ENCODE data around the gene ZNF584. TPM values are rescaled to one million over a fixed set of nuclear protein-coding genes. Genes with fewer than 3 reads are reported as not detected.
A peak's percentile ranks its signal among the peaks of the same experiment; 100 is the strongest.

The ZNF584 gene
- total RNA-seq, 4 donors from 2014 or later = 10.9 to 17.6 (median 12.6) TPM

DNA sequence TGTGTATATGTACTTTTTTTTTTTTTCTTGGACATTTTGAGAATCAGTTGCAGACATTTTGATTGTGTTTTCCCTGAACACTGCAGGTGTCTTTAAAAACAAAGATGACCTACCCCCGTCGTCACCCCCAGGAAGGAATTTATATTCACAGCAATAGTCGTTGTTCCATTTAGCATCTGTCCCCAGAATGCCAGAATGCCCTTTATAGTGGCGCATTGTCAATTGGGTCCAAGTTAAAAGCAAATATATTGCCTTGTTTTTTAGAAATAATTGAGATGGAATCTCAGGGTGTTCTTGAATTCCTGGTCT, 14.8 kb upstream of the ZNF584 start:
- 84 to 100% methylated on average over 1 to 4 of the region's 4 CpGs for WGBS, 2 donors (ENCODE audit: low coverage in 1 of 2)
- TF ChIP-seq POLR2AphosphoS5 (IDR thresholded peaks at IDR 0.05) = no peak
- TF ChIP-seq POLR2A (IDR thresholded peaks at IDR 0.05) = no peak
- TF ChIP-seq, protein P1, sequence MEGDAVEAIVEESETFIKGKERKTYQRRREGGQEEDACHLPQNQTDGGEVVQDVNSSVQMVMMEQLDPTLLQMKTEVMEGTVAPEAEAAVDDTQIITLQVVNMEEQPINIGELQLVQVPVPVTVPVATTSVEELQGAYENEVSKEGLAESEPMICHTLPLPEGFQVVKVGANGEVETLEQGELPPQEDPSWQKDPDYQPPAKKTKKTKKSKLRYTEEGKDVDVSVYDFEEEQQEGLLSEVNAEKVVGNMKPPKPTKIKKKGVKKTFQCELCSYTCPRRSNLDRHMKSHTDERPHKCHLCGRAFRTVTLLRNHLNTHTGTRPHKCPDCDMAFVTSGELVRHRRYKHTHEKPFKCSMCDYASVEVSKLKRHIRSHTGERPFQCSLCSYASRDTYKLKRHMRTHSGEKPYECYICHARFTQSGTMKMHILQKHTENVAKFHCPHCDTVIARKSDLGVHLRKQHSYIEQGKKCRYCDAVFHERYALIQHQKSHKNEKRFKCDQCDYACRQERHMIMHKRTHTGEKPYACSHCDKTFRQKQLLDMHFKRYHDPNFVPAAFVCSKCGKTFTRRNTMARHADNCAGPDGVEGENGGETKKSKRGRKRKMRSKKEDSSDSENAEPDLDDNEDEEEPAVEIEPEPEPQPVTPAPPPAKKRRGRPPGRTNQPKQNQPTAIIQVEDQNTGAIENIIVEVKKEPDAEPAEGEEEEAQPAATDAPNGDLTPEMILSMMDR (IDR thresholded peaks at IDR 0.05) = no peak
- TF ChIP-seq EP300 (IDR thresholded peaks at IDR 0.05) = no peak

DNA sequence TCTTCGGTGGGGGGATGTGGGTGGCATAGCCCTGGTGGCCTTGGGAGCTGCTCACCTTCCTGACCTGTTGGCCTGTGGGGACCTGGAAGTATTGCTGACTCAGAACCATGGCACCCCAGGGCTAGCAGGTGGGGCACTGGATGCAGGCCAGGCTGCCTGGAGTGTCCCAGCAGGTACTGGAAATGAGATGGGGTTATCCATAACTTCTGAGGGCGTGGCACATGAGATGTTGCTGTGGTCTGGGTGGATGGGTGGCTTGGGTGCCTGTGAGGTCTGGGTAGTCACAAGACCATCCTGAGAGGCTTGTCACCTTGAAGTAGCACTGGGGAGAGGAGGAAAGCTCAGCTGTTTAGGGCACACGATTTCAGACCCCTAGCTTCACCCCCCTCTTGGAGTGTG, 13.6 kb upstream of the ZNF584 start:
- Histone ChIP-seq H3K27ac (no peak overlapping the region), H3K27me3 (peaks cover 38% of the 10 kb centered on the region), H3K9me3 (no peaks in the 10 kb centered on the region), H3K4me3 (no peak overlapping the region), H3K36me3 (peaks cover 0 to 55% of the 10 kb centered on the region in 2 donors), H3K4me1 (peaks cover 0 to 33% (median 3%) of the 10 kb centered on the region in 3 donors)
- no peak for TF ChIP-seq POLR2AphosphoS5 (IDR thresholded peaks at IDR 0.05)
- no peak for TF ChIP-seq POLR2A (IDR thresholded peaks at IDR 0.05)
- TF ChIP-seq, protein P1 (IDR thresholded peaks at IDR 0.05) = no peak
- TF ChIP-seq EP300 (IDR thresholded peaks at IDR 0.05) = no peak
- 20 to 58% methylated on average over 1 to 2 of the region's 3 CpGs for WGBS, 2 donors (ENCODE audit: low coverage in 1 of 2)
- no peak for ATAC-seq

More for the DNA sequence above, 14.8 kb upstream of the ZNF584 start:
- no peak for ATAC-seq
- peaks cover 0 to 67% of the 10 kb centered on the region in 2 donors for H3K36me3 ChIP-seq
- H3K27ac ChIP-seq = no peak overlapping the region
- H3K4me1 ChIP-seq = peaks cover 0 to 42% (median 3%) of the 10 kb centered on the region in 3 donors
- peaks cover 37% of the 10 kb centered on the region for H3K27me3 ChIP-seq
- H3K9me3 ChIP-seq = no peaks in the 10 kb centered on the region
- H3K4me3 ChIP-seq = no peak overlapping the region

DNA sequence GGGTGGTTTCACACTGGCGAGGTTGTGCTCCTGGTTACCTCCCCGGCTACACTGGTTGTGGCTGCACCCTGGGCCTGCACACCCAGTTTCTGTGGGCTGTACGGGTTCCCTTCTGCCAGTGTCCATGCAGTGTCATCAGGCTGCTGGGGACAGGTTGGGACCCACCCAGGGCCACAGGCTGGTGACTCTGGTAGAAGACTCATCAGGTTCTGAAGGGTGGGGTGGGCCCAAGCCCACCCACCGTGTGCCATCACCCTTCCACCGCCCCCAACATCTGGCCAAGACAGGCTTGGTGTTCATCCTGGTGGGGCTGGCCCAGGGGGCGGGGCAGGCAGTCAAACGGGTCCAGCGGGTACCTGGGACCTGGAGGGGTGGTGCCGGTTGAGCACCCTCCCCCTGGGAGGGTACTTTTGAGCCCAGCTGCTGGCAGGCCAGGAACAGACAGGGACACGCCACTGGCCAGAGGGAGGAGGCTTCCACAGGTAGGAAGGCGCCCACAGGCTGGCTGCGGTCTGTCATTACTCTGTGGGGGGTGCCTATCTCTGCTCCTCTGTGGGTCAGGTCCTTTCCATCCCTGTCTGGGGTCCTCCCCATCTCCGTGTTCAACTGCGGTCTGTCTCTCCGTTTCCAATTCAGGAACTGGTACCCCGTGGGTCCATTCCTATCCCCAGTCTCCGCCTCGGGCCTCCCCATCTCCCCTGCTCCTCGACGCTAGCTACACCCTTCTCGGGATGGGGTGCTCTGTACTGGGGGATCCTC, 13.1 kb upstream of the ZNF584 start, which contains the start of gene RNF225:
Gene RNF225, plus strand, starts transcription at position 437 of the 759 bp plus-strand sequence. CDS start 434 bp downstream, outside the sequence.
- ATAC-seq = no peak
- H3K27ac ChIP-seq = no peak within 1 kb of the TSS
- H3K9me3 ChIP-seq = no peaks in the 10 kb centered on the region
- TF ChIP-seq EP300 (IDR thresholded peaks at IDR 0.05) (no peak), POLR2A (IDR thresholded peaks at IDR 0.05) (no peak), POLR2AphosphoS5 (IDR thresholded peaks at IDR 0.05) (no peak)
- TF ChIP-seq, protein P1 (IDR thresholded peaks at IDR 0.05) = no peak
- peaks cover 0 to 51% of the 10 kb centered on the region in 2 donors for H3K36me3 ChIP-seq
- H3K4me1 ChIP-seq = peaks cover 0 to 33% (median 6%) of the 10 kb centered on the region in 3 donors
- peaks cover 38% of the 10 kb centered on the region for H3K27me3 ChIP-seq
- H3K4me3 ChIP-seq = peak within 1 kb of the TSS in 1 of 2 donors; percentile 22
- 15 to 43% methylated on average over 4 of the region's 21 CpGs for WGBS, 2 donors (ENCODE audit: low coverage in 1 of 2)

DNA sequence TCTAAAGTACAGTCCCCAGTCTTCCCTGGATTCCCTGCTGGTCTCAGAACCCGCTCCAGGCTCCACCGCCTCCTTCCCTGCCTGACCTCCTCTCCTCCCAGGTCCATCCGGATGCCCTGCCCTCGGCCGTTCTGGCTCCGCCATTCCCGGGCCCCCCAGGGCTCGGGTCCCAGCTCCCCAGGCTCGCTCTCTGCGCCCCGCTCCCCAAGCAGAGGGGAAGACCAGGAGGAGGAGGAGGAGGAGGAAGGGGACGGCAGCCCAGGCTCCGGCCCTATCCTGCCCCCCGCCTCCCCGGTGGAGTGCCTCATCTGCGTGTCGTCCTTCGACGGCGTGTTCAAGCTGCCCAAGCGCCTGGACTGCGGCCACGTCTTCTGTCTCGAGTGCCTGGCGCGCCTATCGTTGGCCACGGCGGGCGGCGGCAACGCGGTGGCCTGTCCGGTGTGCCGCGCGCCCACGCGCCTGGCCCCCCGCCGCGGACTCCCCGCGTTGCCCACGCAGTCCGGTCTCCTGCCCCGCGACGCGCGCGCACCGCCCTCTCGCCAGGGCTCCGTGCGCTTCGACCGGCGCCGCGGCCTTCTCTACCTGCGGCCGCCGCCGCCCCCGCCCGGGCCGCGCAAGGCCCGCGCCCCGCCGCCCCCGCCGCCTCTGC, 12.3 kb upstream of the ZNF584 start:
- H3K4me3 ChIP-seq = peak overlapping the region in 1 of 2 donors; percentile 22
- H3K27ac ChIP-seq = no peak overlapping the region
- H3K36me3 ChIP-seq = peaks cover 0 to 44% of the 10 kb centered on the region in 2 donors
- TF ChIP-seq EP300 (IDR thresholded peaks at IDR 0.05) = no peak
- peaks cover 38% of the 10 kb centered on the region for H3K27me3 ChIP-seq
- H3K9me3 ChIP-seq = no peaks in the 10 kb centered on the region
- peaks cover 0 to 33% (median 11%) of the 10 kb centered on the region in 3 donors for H3K4me1 ChIP-seq
- 11 to 40% methylated on average over 1 to 11 of the region's 75 CpGs for WGBS, 2 donors (ENCODE audit: low coverage in 1 of 2)
- no peak for ATAC-seq

DNA sequence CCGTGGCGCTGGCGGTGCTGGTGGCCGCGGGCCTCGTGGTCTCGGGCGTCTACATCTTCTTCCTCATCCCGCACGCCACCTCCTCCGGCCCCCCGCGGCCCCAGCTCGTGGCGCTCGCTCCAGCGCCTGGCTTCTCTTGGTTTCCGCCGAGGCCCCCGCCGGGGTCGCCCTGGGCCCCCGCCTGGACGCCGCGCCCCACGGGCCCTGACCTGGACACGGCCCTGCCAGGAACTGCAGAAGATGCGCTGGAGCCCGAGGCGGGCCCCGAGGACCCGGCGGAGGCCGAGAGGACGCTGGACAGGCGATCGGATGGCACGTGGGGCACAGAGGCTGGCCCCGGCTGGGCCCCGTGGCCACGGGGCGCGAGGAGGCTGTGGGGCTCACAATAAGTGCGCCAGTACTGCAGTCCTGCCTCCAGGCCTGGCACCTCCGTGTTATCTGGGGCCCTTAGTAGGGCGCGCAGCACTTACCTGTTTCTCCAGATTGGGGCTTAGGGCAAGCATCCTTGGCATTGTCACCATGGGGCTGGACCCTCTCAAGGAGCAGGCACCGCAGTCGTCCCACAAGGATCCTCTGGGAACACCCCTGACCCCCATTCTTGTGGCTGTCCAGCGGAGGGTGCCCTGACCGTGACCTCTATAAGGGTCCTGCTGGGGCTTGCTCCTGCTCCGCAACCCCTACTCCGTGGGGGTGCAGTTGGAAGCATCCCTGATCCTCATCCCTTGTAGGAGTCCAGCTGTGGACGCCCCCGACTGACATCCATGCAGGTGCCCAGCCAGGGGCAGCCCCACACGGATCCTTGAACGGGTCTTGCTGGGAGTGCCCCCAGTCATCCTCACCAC, 11.5 kb upstream of the ZNF584 start:
- Histone ChIP-seq H3K36me3 (peaks cover 0 to 36% of the 10 kb centered on the region in 2 donors), H3K4me3 (no peak overlapping the region), H3K4me1 (peaks cover 0 to 37% (median 11%) of the 10 kb centered on the region in 3 donors), H3K9me3 (no peaks in the 10 kb centered on the region), H3K27me3 (peaks cover 38% of the 10 kb centered on the region), H3K27ac (no peak overlapping the region)
- ATAC-seq = no peak
- TF ChIP-seq POLR2A (IDR thresholded peaks at IDR 0.05) (no peak), POLR2AphosphoS5 (IDR thresholded peaks at IDR 0.05) (no peak), EP300 (IDR thresholded peaks at IDR 0.05) (no peak)
- TF ChIP-seq, protein P1 (IDR thresholded peaks at IDR 0.05) = no peak
- WGBS, 2 donors (ENCODE audit: low coverage in 1 of 2) = 0% methylated on average over 4 of the region's 58 CpGs; no CpG with 5 or more reads in 1 of the 2 donors
